Fibroblast of skin of left biceps (primary cell): ENCODE results near the gene SLC36A3.
A peak's percentile ranks its signal among the peaks of the same experiment; 100 is the strongest.

ENCODE experiments used
- DNase-seq, 2 experiments: peaks; one replicate each; pipeline ENCODE4 v3.0.0-alpha.2; 2013; ENCODE audit warnings: low read depth in 2 of 2

SLC36A3 gene

DNA sequence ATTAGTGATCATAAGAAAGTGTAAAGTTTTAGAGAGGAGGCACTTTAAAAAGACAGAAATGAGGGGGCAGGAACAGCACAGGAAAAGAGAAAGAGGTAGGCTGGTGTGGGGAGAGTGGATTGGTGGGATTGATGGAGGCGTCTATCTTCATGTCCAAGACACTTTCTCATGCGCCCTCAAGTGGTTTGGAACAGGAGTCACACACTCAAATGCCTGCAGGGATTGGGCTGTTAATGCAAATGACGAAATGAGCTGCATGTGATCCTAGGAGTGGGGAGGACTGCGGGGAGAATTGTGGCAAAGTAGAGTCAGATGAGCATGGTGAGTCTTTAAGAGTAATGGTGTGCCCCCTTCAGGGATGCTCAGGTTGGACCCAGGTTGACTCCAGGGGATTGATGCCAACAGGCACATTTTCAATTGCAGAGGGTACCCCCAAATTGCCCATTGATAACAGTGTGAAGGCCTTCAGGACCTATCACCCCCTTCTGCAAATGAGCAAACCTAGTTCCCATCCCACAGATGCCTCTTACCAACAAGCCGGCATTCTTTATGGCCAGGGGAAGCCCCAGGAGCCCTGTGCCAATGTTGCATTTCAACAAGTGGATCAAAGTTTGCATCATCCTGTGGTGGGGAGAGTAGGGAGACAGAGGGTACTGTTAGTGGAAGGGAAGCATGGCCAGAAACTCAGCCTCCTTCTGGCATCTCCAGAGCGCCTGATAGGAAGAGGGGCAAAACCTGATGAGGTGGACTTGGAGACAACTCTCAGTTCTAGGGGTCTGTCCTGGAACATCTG, 5.3 kb downstream of the SLC36A3 start:
- peak; percentile 5 to 8 for DNase-seq

DNA sequence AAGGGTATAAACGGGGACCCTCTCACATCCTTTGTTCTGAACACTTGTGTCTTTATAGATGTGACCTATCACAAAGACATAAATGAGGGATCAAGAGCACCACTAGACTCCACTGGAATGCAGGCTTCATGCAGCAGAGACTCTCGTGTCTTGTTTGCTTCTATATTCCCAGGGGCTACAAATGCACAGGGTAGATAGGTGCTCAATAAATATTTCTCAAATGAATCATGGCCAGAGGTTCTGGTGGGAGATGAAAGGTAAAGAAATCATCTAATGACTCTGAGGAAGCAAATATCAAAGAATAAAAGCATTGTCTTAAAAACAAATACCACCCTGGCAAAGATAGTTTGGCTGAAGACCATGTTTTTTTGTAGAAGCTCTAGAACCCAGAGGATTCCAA, 6.6 kb downstream of the SLC36A3 start:
- DNase-seq, result no peak

DNA sequence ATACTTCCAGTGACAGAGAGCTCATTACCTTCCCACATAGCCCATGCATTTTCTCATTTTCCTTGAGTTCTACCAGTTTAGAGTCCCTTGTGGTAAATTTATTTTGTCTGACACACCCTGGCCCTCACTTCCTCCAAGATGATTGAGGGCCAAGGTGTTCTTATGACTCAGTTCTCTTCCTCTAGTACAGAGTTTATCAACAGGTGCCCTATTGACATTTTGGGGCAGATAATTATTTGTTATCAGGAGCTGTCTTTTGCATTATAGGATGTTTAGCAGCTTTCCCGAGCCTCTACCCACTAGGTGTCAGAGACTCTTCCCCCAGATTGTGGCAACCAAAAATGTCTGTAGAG, 7.1 kb downstream of the SLC36A3 start:
- DNase-seq, result no peak

DNA sequence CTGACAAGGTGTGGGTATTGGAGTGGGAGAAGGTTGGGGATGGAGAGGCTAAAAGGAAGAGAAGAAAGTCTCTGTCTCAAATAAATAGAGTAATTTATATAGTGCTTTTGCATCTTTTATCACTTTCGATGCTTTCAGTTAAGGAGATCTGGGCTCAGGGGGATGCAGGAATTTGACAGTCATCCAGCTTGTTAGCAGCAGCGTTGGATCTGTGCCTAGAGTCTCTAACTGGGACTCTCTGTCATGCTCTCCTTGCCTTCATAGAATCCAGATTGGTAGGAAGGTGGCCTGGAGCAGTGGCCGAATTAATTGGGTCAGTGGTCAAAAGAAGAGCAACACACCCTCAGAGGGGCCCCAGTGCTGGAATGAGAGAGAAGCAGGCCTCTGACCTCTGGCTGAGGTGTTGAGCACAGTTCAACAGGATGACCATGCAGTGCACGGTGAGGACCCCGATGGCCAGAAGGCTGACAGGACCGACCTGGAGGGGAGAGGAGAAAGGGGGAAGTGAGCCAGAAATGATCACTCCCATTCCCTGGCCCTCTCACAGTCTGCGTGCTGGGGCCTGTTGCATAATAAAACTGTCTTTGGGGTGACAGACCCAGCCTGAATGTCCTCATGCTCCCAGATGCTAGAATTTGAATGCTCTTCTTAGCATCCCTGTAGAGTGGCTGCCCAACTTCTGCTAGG, 7.6 kb downstream of the SLC36A3 start:
- DNase-seq, result no peak

DNA sequence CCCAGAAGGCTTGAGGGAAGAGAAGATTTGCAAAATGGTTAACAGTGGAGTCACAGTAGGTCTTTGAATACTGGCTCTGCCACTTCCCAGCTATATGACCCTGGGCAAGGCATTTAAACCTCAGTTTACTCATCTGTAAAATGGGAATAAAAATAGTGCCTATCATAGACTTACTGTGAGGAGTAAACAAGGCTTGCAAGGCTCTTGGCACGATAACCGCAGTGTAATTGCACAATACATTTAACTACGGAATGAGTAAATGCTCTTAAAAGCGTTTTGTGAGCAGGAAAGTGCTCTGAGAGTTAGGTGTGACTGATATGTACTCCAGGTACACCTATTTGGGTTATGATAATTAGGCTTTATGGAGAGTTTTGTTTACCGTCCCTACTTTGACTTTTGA, 8.4 kb downstream of the SLC36A3 start:
- DNase-seq, result no peak

DNA sequence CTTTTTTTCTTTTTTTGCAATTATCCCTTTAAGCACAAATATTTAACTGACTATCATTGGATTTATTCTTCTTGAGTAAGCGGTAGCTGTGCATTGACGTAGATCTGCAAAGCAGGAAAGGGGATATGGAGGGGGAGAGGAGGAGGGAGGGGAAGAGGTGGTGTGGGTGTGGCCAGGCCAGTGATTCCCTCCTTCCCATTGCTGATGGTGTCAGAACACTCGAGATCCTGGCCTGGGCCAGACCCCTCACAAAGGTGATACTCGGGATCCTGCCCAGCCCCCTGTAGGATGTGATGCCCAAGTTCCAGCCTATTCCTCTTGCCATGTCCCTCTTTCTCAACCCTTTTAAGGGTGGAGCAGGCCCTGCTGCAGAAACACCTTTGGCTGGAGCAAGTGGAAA, 9.9 kb downstream of the SLC36A3 start:
- DNase-seq, result no peak

DNA sequence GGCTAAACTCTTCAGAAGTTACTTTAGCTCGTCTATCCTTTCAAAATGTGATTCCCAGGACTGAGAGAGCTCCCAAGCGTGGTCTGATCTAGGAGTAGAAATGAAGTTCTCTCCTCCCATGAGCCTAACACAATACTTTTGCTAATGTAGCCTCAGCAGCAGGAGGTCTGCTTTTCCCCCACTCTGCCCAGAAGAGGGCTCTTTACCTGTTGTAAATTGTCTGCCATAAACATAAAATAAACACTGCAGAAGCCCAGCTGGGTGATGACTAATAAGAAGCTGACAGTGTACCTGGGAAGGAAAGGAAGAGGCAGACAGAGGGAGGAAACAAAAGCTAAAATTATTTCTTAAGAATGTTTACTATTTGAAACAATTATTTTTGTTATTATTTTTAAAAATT, 15.4 kb downstream of the SLC36A3 start:
- no peak for DNase-seq

DNA sequence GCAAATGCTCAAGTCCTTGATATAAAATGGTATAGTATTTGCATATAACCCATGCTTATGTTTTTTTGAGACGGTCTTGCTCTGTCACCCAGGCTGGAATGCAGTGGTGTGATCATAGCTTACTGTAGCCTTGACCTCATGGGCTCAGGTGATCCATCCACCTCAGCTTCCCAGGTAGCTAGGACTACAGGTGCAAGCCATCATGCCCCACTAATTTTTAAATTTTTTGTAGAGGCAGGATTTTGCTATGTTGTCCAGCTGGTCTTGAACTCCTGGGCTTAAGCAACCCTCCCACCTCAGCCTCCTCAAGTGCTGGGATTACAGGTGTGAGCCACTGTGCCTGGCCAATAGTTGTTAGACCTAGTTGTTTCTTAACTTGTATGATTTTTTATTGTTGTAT, 17.3 kb downstream of the SLC36A3 start:
- DNase-seq, result no peak

DNA sequence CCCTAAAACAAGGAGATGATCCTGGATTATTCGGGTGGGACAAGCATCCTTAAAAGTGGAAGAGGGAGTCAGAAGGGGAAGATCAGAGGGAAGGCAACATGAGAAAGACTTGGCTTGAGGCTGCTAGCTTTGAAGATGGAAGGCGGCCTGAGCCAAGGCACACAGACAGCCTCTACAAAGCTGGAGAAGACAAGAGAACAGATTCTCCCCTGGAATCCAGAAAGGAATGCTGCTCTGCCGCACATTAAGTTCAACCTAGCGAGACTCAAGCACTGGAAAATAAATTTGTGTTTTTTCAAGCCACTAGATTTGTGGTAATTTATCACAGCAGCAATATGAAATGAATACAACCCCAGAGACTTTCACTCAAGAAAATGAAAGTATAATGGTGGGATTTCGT, 17.9 kb downstream of the SLC36A3 start:
- no peak for DNase-seq

DNA sequence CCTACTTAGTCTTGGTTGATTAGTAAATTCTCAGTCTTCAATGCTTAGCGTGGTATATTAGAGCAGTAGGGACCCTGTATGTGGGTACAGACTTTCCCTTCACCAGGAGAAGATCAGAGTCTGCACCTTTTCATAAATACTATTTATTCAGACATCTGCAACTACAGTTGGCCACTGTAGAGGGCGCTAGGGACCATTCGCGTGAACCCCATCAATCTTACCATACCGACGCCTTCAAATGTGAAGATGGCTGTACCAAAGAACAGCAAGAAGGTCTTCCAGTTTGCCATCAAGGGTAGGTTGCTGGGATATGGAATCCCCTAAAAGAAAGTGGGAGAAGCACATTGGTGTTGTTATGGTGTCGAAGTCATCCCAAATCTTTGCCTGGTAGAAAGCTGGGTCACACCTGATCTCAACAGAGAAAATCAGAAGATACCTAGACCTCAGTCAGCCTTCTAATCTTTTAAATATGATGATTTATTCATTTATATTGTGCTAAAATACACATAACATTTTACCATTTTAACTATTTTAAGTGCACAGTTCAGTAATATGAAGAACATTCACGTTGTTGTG, 19.1 kb downstream of the SLC36A3 start:
- DNase-seq, result no peak

DNA sequence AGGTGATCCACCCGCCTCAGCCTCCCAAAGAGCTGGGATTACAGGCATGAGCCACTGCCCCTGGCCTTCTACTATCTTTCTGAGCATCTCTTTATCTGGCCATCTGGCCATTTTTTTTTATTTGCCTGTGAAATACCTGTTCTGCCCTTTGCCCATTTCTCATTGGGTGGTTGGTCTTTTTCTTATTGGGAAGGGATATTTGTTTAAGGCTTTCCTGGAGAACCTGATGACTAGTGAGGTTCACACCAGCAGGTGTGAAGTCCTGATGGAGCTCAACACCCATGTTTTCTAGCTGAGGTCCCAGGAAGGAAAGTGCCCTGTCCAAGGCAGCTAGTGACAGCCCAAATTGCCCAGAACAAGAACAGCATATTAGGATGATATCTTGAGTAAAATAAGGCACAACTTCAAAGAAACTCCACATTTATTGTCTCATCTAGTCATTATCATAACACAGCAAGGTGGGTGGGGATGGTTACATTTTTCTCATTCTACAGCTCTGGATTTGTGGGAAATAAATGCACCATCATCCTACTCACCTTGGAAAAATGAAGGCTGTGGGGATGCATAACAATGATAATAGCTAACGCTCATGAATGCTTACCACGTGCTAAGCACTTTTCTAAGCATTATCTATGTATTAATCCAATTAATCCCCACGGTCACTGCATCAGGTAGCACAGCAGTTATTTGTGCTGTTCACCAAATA, 20.3 kb downstream of the SLC36A3 start:
- DNase-seq, result no peak

DNA sequence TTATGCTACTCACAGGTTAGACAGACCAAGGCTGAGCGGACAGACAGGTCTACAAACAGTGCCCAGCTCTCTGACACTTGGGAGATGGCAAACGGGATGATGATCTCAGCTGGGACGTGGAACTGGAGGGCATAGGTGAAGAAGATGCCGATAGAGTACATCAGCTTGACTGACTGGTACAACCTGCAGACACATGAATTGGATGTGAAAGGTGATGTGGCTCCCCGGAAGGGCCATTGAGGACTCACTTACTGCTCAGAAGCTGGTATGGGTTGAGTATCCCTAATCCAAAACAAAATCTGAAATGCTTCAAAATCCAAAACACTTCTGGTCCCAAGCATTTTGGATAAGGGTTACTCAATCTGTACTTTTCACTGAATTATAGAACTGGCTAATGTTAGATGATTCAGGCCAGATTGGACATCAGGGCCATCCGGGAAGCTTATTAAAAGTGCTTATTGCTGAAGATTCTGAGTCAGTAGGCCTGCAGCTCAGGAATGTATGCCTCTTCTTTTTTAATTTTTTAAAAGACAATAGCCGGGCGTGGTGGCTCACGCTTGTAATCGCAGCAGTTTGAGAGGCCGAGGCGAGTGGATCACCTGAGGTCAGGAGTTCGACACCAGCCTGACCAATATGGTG, 22.4 kb downstream of the SLC36A3 start:
- no peak for DNase-seq

DNA sequence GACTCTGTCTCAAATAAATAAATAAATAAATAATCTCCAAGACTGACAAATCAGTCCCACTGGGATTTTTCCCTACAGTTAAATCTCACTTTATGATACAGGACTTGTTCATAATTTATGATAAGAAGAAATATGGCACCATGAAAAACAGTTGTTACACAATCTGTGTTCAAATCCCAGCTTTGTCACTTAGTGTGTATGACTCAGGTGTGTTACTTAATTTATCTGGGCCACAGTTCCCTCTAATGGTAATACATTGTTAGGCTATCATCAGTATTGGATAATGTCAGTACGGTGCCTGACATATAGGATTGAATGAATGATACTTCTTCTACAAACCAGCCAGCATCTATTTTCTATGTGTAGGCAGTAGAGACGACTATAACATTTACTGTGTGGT, 23.1 kb downstream of the SLC36A3 start:
- no peak for DNase-seq

DNA sequence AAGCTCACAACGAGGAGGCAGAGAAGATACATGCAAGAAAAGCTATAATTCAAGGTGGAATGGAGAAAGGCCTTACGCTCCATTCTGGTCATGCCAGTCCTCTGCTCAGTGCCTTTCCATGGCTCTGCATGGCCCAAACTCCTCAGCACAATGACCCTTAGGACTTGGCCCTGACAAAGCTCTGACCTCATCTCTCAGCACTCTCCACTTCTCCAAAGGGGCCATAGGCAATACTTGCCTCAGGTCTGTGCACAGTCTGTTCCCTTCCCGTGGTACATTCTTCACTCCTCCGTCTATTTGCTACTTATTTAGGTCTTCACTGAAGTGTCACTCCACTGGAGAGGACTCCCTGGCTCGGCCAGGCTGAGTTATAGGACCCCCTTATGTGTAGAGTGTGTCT, 24.7 kb downstream of the SLC36A3 start:
- no peak for DNase-seq

DNA sequence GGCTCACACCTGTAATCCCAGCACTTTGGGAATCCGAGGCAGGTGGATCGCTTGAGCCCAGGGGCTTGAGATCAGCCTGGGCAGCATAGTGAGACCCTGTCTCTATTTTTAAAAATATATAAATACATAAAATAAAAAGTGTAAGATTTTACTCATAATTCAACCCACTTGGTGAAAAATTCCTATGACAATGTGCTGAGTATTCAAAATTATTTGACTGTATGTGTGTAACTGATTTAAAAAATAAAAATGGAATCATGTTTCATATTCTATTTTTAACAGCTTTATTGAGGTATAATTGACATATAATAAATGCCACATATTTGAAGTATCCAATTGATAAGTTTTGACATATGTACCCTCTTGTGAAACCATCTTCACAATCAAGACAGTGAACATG, 27.8 kb downstream of the SLC36A3 start:
- DNase-seq, result no peak

DNA sequence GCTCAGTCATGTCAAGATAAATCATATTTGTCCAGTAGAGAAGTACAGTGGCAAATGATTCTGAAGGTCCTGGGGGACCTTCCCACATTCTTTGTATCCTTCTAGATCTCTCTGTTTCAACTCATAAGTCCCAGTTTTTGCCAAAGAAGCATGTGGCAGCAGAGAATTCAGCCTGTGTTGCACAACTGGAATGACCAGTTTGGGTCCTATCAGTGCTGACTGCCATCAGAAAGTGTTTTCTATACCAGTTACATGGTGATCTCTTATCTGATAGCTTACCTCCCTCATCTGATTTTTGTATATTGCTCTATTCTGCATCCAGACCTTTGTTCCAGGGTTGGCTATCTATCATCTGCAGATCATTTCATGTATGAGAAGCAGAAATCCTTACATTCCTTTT, 28.9 kb downstream of the SLC36A3 start:
- no peak for DNase-seq

DNA sequence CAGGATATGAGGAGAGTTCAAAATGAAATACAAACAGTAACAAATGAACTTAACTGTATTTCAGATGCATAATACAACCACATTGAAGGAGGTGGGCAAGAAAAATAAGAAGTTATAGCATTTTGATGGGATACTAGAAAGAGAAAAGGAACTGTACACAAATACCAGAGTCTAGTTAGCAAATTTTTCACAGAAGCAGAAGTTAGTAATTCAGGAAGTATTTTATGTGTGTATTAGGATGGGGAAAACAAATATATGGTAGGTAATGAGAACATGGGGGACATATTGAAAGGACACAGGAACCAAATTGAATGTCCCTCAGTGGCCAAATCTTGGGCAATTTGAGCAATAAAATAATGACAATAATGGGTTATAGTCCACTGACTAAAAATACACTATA, 32.2 kb downstream of the SLC36A3 start:
- DNase-seq, result no peak

DNA sequence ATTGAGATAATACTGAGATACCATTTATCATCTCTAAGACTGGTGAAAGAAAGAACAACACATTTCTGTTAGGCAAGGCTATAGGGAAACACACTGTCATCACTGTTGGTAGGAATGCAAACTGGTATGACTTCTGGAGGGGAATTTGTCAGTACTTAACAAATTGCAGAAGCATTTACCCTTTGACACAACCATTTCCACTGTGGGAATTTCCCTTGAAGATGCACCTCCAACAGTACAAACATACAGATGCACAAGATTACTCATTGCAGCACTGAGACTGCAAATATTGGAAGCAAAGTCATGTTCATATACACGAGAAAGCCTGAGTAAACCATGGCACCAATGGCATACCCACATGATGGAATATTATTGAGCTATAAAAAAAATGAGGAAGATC, 33.0 kb downstream of the SLC36A3 start:
- no peak for DNase-seq

DNA sequence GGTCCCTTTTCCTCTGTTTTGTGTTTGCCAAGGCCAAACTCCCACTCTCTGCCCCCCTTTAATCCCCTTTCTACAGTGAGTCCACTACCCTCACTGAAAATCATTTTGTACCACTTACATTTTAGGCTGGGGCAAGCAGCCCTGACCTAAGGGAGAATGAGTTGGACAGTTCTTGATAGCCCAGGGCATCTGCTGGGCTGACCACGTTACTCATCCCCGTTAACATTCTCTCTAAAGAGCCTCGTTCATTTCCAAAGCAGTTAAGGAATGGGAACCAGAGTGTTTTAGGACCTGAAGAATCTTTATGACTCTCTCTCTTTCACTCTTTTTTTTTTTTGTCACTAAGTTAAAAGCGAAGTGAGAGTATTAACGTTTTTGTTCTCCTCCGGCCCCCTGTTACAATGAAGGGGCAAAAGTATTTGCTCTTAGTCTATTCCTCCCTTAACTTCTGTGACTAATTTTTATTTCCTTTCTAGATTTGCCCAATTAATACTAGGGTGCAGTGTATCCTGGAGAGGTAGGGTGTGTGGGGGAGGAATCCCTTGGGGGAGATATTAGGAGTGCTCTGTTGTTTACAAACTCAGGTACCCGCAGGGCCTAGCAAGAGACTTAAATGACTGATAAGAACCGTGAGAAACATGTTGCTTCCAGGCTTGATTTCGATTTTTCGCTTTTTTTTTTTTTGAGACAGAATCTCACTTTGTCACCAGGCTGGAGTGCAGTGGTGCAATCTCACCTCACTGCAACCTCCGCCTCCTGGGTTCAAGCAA, 35.9 kb downstream of the SLC36A3 start:
- DNase-seq, result no peak

DNA sequence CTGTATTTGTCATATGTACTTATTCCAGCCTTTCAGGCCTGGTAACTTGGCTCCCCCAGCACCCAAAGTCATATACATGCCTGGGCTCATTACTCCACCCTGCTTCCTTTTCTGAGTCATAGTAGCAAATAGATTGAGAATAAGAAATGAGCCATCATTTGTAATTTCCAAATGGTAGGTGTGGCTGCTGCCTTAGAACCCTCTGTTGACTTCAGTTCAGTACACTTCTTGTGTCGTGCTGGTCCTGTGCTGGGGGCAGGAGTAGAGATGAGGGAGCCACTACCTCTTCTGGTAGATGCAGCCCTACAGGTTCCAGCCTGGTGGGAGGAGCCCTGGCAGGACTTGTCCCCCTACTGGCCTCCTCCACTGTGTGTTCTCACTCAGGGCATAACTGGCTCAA, 39.5 kb downstream of the SLC36A3 start:
- DNase-seq, result no peak

DNA sequence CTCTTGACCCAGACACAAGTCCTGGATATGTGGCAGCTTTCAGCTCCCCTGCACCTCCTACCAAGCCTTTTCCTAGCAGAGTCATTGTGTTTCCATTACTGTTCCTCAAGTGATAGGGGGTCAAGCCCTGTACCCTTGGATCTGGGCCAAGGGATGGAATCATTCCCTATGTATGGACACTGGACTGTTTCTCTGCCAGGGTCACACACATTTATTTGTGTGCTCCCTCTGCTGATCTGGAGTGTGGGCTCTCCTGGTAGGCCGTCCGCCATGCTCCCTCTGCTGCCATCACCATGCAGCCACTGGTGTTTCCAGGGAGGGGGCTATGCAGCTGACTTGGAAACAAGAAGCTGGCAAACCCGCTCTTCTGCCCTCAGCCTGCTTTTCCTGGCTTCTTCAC, 41.0 kb downstream of the SLC36A3 start:
- no peak for DNase-seq
